ENCODE measurements around the gene LMF2.

Gene LMF2

DNA sequence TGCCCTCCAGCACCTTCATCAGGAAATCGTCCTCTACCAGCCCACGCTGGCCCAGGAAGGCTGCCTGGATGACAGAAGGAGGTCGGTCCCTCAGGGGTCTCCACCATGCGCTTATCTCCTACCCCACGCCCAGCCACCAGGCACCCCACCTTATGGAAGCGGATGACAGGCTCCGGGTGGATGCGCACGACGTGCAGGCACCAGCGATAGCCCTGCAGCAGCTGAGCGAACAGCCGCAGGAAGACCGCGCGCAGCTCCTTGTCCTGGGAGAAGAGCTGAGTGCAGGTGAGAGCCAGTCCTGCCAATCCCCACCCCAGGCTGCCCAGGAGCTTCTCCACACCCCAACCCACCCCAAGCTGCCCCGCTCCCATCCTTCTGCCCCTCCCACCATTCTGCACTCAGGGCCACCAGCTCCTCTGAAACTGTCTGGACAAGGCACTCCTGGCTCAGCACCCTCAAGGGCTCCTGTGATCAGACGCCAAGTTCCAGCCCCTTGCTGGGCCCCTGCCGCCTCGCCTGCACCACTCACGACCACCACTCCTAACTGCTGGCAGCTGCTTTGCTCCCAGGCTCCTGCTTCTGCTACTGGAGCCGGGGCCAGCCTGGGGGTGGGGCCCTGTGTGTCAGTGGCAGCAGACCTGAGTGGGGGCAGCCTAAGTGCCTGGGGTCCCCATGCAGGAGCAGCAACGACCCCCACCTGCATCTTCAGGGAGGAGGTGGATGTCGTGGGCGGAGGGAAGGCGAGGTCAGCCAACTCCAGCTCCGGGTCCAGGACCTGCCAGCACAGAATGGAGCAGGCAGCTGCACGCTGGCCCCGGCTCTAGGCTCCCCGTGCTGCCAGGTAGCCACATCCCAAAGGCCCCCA lies 42.2 kb downstream of the LMF2 start:
- no peak for DNase-seq (ENCODE audit: low spot score)

DNA sequence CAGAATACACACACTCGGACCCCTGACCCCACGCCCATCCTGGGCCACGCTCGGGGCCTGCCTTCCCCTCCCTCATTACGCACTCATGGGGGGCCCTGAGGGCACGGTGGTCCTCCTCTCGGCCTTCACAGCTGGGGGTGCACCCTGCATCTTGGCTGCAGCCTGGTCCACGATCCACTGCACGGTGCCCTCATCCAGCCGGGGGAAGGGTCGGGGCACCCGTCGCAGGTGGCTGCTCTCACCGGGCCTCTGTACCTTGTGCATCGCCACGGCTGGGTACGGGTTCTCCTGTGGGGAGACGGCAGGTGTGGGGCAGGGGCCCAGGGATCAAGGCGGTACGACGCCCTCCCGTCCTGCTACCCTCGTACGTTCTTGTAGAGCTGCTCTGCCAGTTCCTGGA lies 43.1 kb downstream of the LMF2 start:
- DNase-seq (ENCODE audit: low spot score): no peak

GRCh38 chr22:50463188-50463900 lies 44.2 kb downstream of the LMF2 start:
- no peak for DNase-seq (ENCODE audit: low spot score)

DNA sequence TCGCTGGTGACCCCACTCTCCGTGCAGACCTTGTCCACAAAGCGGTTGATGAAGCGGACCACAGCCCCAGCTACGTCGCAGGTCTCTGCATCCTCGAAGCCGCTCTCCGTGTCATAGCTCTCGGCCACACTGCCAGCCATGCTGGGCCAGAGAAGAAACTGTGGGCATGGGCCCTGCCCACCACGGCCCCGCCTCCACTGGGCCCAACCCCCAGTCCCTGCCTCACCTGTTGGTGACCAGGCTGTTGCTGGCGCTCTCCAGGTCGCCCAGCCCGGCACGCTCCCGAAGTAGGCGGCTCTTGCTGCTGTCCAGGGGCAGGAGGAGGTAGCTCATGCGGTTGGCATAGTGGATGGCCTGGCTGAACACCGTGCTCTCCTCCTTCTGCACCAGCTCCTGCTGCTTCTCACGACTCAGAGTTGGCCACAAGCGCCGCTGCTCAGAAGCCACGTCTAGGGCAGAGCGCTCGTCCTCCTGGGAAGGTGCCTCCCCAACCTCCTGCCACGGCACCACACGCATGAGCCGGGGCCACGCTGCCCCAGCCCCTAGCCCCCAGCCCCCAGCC lies 45.4 kb downstream of the LMF2 start:
- DNase-seq (ENCODE audit: low spot score): no peak

- DNase-seq (ENCODE audit: low spot score): no peak
These were observed 46.0 kb downstream of the LMF2 start for GRCh38 chr22:50461536-50461935.

DNA sequence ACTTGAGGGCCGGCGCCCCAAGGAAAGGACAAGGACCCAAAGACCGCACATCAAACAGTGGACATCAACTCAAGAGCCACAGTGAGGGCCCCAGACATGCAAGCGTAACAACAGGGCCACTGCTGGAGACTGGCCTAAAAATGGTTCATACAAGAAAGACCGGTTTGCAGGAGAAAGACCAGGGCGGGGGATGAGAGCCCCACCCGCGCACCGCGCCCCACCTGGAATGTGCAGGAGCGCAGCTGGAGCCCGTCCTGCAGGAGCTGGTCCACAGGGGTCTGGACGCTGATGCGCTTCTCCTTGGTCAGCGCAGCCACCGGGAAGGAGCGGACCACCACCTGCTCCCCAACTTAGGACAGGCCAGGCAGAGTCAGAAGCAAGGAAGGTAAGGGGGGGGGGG lies 46.6 kb downstream of the LMF2 start:
- no peak for DNase-seq (ENCODE audit: low spot score)

DNA sequence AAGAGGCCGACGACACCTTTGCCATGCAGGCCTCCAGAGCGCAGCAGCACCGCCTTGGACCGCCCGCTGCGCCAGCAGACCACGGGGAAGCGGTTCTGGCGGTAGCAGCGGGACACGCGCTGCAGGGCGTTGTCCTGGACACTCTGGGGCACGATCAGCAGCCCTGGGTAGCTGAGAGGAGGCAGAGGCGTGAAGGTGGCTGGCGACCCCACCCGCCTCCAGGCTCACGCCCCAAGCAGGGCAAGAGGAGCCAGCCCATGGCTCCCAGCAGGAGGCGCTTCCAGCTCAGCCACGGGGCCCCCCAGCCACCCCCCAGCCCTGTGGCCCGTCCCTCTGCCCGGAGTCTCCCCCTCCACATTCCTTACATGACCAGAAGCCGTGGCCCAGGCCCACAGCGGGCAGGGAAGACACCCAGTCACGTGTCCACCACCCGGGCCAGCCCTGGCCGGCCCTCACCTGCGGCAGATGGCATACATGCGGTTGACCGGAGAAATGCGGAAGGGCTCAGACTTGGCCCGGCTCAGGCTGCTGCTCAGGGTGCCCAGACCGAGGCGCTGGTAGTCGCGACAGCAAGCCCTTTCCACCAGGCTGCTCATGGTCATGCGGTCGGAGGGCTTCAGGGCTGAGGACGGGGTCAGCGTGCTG lies 47.9 kb downstream of the LMF2 start:
- no peak for DNase-seq (ENCODE audit: low spot score)

GRCh38 chr22:50459016-50459415 lies 48.5 kb downstream of the LMF2 start:
- no peak for DNase-seq (ENCODE audit: low spot score)

- no peak for DNase-seq (ENCODE audit: low spot score)
These were observed 50.9 kb downstream of the LMF2 start for GRCh38 chr22:50456466-50457234.

DNA sequence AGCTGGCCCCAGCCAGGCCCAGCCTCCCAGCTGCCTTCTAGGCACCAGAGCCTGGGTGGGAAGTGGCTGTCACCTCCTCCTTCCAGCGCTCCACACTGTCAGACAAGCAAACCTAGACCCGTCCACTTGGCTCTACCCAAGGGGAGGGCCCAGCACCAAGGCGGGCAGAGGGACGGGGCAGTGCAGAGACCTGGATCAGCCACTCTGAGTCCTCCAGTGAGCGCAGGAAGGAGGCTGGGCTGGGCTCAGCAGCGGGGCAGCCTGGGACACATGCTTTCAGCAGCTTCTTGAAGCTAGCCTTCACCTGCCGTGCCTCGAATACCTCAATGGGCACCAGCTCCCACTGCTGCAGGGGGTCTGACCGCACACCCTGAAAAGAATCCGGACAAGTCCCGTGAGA lies 51.5 kb downstream of the LMF2 start:
- no peak for DNase-seq (ENCODE audit: low spot score)

DNA sequence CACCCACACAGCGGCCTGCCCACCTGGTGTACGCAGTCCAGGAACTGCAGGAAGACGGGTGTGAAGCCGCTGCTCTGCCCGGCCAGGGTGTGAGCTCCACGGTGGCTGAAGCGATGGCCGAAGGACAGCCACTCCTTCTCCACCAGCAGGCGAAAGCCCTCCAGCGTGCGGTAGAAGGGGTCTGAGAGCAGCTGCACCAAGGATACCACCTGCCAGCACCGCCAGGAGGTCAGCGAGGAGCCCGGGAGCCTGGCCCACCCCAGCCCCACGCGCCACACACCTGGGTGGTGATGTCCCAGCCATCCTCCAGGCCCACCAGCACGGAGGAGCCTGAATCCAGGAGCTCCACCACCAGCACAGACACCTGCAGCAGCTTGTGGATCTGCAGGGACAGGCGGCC lies 52.3 kb downstream of the LMF2 start:
- no peak for DNase-seq (ENCODE audit: low spot score)

GRCh38 chr22:50454556-50455075 lies 52.9 kb downstream of the LMF2 start:
- no peak for DNase-seq (ENCODE audit: low spot score)
